ENCODE data around the gene VRK2.

GRCh38 chr2:58101500-58101899 is 54.9 kb downstream of the VRK2 start:
- TF ChIP-seq CTCF (IDR thresholded peaks at IDR 0.05) (no peak), POLR2A (IDR thresholded peaks at IDR 0.05) (no peak)
